NCI-H146 treated with DMSO at 0.1 percent for 48 hours (cell line): ENCODE data around the gene C8G.
A peak's percentile ranks its signal among the peaks of the same experiment; 100 is the strongest.

Experiments
- DNase-seq: peaks from one replicate; lab custom pipeline; 2025; ENCODE audit not compliant: unreplicated experiment; lab: John Stamatoyannopoulos, UW

The C8G gene

GRCh38 chr9:136920069-136920468 lies 25.0 kb upstream of the C8G start:
- no peak for DNase-seq

DNA sequence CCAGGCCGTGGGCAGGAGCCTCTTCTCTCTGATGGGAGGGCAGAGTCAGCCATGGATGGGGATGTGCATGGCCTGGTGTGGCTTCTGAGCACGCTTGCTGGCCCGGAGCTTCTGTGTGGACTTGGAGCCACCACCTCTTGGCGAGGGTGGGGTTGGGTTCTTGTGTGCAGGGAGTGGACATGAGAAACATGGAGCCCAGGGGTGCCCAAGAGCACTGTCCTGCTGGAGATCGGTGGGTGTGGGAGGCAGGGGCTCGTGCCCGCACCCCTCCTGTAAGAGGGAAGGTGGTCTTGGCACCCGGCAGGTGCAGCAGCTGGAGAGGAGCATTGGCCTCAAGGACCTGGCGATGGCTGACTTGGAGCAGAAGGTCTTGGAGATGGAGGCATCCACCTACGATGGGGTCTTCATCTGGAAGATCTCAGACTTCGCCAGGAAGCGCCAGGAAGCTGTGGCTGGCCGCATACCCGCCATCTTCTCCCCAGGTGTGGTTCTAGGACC lies 24.3 kb upstream of the C8G start:
- no peak for DNase-seq

DNA sequence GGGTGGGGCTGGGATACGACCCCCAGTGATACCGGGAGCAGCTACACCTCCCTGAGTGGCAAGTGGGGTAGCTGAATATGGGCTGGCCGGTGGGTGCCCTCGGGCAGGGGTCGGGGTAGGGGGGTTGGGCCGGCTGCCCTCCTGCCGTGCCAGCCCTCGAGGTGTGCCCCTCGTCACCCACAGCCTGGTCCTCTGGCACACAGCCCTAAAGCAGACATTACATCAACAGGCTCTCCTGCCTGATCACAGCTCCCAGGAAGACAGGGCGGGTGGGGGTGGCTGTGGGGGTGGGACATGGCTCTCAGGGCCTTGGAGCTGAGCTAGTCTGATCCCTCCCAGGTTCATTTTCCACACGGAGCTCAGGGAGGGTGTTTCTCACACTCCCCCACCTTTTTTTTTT lies 23.7 kb upstream of the C8G start:
- no peak for DNase-seq

DNA sequence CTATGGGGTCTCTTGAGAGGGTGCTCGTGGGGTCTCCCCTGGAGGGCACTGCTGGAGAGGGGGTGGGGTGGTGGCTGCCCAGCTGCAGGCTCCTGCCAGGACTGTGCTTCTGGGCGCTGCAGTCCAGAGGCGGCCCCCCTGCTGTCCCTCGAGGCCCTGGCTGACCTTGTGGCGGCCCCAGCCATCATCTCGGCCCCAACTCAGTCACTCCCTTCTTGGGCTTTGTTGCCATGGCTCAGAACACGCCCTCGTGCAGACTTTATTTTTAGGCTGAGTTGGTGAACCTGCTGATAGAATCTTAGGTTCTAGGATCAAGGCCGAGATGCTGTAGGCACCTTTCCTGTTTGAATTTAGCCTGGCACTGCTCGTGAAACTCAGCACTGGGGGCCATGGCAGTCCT lies 23.3 kb upstream of the C8G start:
- DNase-seq: no peak

DNA sequence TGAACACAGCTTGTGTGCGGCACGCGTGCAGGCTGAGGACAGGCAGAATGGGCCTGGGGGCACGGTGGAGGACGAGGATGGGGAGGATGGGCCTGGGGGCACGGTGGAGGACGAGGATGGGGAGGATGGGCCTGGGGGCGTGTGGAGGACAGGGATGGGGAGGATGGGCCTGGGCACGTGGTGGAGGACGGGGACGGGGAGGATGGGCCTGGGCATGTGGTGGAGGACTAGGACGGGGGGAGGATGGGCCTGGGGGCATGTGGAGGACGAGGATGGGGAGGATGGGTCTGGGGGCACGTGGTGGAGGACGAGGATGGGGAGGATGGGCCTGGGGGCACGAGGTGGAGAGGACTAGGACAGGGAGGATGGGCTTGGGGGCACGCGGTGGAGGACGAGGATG lies 22.5 kb upstream of the C8G start:
- DNase-seq: no peak

DNA sequence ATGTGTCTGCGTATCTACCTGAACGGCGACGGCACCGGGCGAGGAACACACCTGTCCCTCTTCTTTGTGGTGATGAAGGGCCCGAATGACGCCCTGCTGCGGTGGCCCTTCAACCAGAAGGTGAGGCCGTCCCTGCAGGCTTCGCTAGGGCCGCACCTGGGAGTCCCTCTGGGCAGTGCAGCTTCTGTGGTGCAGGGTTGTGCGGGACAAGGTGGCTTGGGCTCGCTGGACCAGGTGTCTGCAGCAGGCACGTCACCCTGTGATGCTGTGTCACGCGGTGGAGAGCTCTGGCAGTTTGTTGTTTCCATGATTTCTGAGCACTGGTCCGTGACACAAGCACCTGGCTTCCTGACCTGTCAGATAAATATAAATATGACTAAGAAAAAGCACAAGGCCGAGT lies 21.2 kb upstream of the C8G start:
- peak; percentile 1 for DNase-seq

GRCh38 chr9:136925414-136926153 lies 19.5 kb upstream of the C8G start:
- DNase-seq: no peak

- DNase-seq: no peak
Observed at GRCh38 chr9:136926154-136926704, 18.8 kb upstream of the C8G start.

GRCh38 chr9:136926749-136927148 lies 18.3 kb upstream of the C8G start:
- DNase-seq: no peak

- DNase-seq: no peak
Observed at GRCh38 chr9:136927343-136928271, 17.4 kb upstream of the C8G start.

DNA sequence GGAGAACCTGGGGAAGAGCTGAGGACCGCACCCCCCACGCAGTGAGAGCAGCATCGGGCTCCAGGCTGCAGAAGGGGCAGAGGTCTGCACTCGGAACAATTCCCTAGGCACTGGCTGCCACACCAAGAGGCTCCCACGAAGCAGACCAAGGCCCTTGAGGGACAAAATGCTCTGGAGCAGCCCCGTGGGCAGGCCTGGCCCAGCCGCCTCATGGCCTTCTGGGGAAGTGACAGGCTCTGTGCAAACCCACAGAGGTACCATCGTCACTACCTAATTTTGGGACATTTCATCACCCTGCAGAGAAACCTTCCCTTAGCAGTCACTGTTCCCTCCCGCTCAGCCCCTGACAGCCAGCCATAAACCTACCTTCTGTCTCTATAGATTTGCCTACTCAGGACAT lies 16.5 kb upstream of the C8G start:
- no peak for DNase-seq

GRCh38 chr9:136930014-136930413 lies 15.0 kb upstream of the C8G start:
- no peak for DNase-seq

DNA sequence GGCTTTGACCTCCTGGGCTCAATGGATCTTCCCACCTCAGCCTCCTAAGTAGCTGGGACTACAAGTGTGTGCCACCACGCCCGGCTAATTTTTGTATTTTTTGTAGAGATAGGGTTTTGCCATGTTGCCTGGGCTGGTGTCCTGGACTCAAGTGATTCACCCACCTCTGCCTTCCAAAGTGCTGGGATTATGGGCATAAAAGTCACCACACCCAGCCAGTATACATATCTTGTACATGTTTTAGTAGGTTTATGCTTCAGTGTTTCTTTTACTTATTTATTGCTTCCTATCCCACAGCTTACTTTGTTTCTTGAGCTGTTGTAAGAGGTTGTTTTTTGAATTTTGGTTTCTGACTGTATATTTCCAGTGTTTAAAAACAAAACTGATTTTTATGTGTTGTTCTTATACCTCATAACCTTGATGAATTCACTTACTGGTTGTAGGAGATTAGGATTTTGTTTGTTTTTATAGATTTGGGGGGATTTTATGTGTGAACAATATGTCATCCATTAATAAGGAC lies 13.4 kb upstream of the C8G start:
- no peak for DNase-seq

- no peak for DNase-seq
Observed at GRCh38 chr9:136934277-136934676, 10.8 kb upstream of the C8G start.

- DNase-seq: no peak
Observed at GRCh38 chr9:136935651-136936050, 9.4 kb upstream of the C8G start.

GRCh38 chr9:136936645-136937170 lies 8.3 kb upstream of the C8G start:
- no peak for DNase-seq

DNA sequence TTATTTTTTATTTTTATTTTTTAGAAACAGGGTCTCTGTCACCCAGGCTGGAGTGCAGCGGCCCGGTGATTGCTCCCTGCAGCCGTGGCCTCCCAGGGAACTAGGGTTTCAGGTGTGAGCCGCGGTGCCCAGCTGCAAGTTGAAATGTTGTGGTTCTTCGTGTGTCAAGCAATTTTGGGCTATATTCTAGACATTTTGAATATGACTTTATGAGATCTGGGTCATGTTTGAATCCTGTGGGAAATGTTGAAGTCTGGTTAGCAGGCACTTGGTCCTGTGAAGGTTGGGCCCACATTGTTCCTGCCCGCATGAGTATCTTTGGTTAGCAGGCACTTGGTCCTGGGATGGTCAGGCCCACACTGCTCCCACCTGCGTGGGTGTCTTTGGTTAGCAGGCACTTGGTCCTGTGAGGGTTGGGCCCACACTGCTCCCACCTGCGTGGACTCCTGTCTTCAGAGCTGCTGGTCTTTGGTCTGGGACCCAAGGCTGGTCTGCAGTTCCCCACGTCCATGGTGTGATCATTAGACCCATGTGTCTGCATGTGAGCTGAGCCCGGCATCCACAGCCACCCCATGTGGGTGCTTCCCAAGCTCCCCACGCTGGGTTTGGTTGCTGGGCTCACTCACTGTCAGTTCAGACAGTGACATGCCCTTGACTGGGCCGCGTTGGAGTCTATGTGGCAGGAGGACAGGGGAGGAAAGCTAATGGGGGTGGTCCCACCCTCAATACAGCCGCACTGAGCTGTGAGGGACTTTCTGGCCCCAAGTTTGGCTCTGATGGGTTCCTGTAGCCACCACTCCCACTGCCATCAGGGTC lies 7.6 kb upstream of the C8G start:
- DNase-seq: no peak

DNA sequence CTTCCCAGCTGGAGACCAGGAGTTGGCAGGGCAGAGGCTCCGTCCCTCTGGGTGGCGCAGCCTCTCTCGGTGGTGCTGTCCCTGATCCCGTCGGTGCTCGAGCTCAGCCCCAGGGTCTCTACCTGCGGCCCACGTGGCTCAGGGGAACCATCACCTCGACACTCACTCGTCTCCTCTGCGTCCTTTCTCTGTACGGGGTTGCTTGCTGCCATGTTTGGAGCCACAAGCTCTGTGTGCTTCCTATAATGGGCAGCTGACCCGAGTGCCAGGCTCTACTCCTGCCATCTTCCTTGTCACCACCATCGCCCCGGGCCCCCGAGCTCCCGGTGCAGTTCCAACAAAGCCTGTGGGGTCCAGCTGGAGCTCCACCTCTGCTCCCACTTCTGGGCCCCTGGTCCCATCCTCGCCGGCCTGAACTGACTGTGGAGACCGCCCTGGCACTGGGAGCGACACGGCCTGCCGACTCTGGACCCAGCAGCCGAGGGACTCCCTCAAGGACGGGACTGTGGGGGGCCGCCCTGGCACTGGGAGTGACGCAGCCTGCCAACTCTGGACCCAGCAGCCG lies 5.5 kb upstream of the C8G start:
- DNase-seq: no peak

DNA sequence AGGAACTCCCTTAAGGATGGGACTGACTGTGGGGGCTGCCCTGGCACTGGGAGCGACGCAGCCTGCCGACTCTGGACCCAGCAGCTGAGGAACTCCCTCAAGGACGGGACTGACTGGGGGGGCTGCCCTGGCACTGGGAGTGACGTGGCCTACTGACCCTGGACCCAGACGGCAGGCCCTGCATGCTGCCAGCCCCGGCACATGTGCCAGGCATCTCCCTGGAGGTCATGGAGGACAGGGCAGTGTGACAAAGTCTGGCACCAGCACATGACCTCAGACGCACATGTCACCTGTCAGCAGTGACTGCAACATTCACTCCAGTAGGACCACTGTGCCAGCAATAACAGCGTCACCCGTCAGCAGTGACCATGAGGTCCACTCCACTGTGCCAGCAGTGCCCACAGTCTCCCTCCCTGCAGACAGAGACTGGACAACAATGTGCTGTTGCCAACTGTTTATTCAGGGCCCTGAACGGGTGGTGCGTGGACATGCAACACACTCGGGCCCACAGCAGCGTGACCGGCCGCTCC lies 5.0 kb upstream of the C8G start:
- no peak for DNase-seq
